Activated T-helper 9 cell treated with anti-CD3 and anti-CD28 coated beads, Interleukin-2, amount 50 U/mL, for 16 hours (primary cell): ENCODE data around the gene HDAC7.
A peak's percentile ranks its signal among the peaks of the same experiment; 100 is the strongest.

Experiments
- DNase-seq: peaks from one replicate; pipeline ENCODE4 v3.0.0-alpha.2; 2020; ENCODE audit warnings: low read depth

The HDAC7 gene

GRCh38 chr12:47777741-47778558 lies 41.8 kb downstream of the HDAC7 start:
- no peak for DNase-seq

- DNase-seq, result no peak
These were observed 42.6 kb downstream of the HDAC7 start for GRCh38 chr12:47777151-47777550.

GRCh38 chr12:47776471-47777143 lies 43.1 kb downstream of the HDAC7 start:
- no peak for DNase-seq

GRCh38 chr12:47775100-47775911 lies 44.4 kb downstream of the HDAC7 start:
- DNase-seq, result no peak

- no peak for DNase-seq
These were observed 45.0 kb downstream of the HDAC7 start for GRCh38 chr12:47774663-47775062.

GRCh38 chr12:47773858-47774580 lies 45.7 kb downstream of the HDAC7 start:
- no peak for DNase-seq

- DNase-seq, result peak; percentile 62
These were observed 46.4 kb downstream of the HDAC7 start, which contains the start of gene SLC48A1 for GRCh38 chr12:47773062-47773857. SLC48A1 (plus strand) TSS chr12:47773238; CDS start chr12:47773305, 67 bp downstream.

- DNase-seq, result no peak
These were observed 47.0 kb downstream of the HDAC7 start for GRCh38 chr12:47772738-47773061.

- DNase-seq, result no peak
These were observed 47.5 kb downstream of the HDAC7 start for GRCh38 chr12:47772094-47772660.

- no peak for DNase-seq
These were observed 48.4 kb downstream of the HDAC7 start for GRCh38 chr12:47771304-47771703.

- no peak for DNase-seq
These were observed 49.5 kb downstream of the HDAC7 start for GRCh38 chr12:47770086-47770726.

GRCh38 chr12:47769234-47770085 lies 50.2 kb downstream of the HDAC7 start:
- no peak for DNase-seq

GRCh38 chr12:47768323-47768811 lies 51.3 kb downstream of the HDAC7 start:
- DNase-seq, result no peak

GRCh38 chr12:47767216-47767724 lies 52.4 kb downstream of the HDAC7 start:
- DNase-seq, result peak; percentile 64

- no peak for DNase-seq
These were observed 53.0 kb downstream of the HDAC7 start for GRCh38 chr12:47766502-47767215.

GRCh38 chr12:47763481-47764346 lies 56.0 kb downstream of the HDAC7 start:
- DNase-seq, result no peak

- DNase-seq, result no peak
These were observed 56.7 kb downstream of the HDAC7 start for GRCh38 chr12:47762850-47763465.
